Right ventricle myocardium superior (tissue), 1 donor: ENCODE measurements around the gene GALNT15. TPM values are rescaled to one million over a fixed set of nuclear protein-coding genes. Genes with fewer than 3 reads are reported as not detected.

Experiments
- ATAC-seq: fragments of 200-7000 bp; cut with Tn5 transposase; one replicate; pipeline ENCODE4 v1.9.1; 2020; ENCODE audit warnings: mild to moderate bottlenecking; ENCODE audit not compliant: poor library complexity
- DNase-seq: peaks from one replicate; pipeline ENCODE4 v3.0.0-alpha.2; 2020
- intact Hi-C: fragments of 100-400 bp; cut with DNase I; formaldehyde crosslinking; loops from one replicate; pipeline ENCODE4 v1.11.2; 2022
- total RNA-seq: library from RNA; stranded (reverse); fragmentation: NEBNext Ultra II Directional; extraction: Animal tissue kit (Norgen Biotek cat#: 25700); gene quantifications from one replicate; pipeline ENCODE4 v1.2.1, GENCODE V29; 2021
- donor health status: DM: no; HTN: yes; CAD: no; lungs with severe emphysema.

The GALNT15 gene
- total RNA-seq, 1 donor from 2014 or later, result 7.2 TPM

DNA sequence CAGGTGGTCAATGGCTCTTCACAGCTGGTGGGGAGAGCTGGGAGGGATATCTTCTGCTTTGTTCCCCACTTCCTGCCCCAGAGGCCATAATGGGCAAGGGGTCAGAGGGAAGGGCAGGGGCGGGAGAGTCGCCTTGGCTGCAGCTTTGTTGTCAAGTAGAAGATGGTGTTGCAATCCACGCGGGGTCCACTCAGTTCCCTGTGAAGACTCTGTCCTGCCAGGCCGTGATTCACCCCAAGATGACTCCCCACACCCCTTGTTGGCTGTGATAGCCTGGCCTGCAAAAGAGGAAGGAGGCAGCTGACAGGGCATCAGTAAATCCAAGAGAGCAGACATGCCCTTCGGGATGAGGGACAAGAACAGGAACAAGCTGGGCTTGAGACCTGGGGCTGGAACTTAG lies 6.9 kb downstream of the GALNT15 start:
- DNase-seq, result peak; percentile 85
- intact Hi-C loops, result no loop called here
- ATAC-seq, result peak; percentile 41

DNA sequence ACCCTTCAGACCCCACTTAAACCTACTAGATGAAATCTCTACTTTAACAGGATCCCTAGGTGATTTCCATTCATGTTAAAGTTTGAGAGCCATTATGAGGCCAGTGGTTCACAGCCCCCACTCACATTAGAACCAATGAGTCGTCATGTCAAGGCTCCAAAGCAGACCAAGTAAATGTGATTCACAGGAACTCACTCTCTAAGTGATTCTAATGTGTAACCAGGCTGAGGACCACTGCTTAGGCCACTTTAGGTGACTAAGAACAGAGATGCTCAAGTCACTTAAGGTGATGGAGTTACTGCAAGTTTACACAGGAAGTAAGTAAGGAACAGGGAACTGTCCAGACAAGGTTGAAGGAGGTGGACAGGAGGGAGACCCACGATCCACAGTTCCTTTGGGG lies 7.7 kb downstream of the GALNT15 start:
- DNase-seq, result no peak
- no peak for ATAC-seq
- intact Hi-C loops, result no loop called here

DNA sequence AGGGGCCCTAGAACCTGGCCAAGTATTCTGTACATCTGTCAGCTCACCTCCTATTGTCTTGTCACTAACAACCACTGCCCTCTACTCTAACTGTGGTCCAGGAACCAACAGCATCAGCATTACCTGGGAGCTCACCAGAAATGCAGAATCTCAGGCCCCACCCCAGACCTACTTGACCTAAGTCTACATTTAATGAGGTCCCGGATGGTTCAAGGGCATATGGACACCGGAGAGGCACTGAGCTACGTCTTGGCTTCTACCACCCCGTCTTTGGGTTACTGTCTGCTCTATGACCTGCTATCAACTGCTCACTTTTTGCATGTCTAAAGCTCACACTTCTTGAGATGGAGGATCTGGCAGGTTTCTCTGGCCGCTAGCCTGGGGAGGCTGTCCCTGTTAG lies 8.1 kb downstream of the GALNT15 start:
- ATAC-seq (no peak), DNase-seq (no peak)
- intact Hi-C loops, result no loop called here

DNA sequence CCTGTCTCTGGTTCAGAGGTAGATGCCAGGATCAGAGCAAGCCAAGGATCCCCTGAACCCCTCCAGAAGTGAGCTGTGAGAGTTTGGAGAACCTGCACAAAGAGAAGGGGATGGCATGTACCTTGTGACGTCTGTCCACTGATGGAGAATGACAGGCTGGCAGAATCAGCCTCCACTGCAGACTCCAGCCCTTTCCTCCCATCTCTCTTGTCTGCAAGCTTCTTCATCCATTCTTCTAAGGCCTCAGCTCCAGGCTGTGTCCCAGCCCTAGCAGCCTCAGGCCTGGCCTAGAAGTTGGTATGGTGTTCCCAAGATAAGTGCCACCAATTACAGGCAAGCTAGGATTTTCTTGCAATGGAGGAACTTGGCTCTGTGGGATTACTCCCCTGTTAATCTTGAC lies 8.6 kb downstream of the GALNT15 start:
- ATAC-seq (no peak), DNase-seq (no peak)
- intact Hi-C loops, result no loop called here

DNA sequence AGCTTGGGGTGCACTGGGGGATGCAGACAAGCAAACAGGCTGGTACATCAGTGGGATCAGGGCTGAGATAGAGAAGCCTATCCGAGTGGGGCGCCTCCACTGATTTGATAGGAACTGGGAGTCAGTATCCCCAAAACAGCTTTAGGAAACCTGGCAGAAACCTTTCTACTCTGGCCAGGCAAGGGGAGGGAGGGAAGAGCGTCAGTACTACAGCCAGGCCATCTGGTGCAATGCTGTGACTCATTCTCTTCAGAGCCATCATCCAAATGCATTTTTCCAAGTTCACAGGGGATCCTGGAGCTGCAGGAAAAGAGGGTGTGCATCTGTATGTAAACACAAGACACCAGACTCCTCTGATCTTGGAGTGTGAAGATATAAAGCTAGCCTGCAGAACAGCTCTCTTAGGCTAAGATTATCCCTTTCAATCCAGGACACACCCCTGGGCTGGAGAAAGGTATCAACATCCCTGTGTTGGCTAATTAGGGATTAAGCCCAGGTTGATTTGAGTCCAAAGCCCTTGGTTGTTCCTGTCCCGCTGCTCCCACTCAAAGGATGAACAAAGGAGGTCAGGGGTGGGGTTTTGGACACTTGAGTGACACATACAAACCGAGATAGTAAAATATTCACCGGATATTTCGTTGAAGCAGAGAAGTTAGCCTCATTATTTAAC lies 9.3 kb downstream of the GALNT15 start:
- ATAC-seq (peak; percentile 62), DNase-seq (no peak)
- intact Hi-C loops, result no loop called here

DNA sequence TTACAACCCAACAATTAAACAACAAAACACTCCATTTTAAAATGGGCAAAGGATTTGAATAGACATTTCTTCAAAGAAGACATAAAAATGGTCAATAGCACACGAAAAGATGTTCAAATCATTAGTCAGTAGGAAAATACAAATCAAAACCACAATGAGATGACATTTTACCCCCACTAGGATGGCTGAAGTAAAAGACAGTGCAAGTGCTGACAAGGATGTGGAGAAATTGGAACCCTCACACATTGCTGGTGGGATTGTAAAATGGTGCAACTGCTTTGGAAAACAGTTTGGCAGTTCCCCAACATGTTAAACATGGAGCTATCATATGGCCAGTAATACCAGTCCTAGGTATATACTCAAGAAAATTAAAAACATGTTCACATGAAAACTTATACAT lies 11.6 kb downstream of the GALNT15 start:
- intact Hi-C loops, result no loop called here

DNA sequence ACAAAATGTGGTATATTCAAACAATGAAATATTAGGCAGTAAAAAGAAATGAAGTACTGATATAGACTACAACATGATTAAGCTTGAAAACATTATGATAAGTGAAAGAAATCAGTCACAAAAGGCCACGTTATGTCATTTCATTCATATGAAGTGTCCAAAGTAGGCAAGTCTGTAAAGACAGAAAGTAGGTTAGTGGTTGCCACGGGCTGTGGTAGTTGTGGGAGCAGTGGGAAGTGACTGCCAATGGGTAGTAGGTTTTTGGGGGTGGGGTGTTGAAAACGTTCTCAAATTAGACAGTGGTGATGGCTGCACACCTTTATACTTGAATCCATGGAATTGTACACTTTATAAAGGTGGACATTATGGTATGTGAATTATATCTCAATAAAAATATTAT lies 12.1 kb downstream of the GALNT15 start:
- intact Hi-C loops, result no loop called here
- no peak for ATAC-seq
- no peak for DNase-seq

More for the DNA sequence above, 11.6 kb downstream of the GALNT15 start:
- DNase-seq, result no peak
- no peak for ATAC-seq

DNA sequence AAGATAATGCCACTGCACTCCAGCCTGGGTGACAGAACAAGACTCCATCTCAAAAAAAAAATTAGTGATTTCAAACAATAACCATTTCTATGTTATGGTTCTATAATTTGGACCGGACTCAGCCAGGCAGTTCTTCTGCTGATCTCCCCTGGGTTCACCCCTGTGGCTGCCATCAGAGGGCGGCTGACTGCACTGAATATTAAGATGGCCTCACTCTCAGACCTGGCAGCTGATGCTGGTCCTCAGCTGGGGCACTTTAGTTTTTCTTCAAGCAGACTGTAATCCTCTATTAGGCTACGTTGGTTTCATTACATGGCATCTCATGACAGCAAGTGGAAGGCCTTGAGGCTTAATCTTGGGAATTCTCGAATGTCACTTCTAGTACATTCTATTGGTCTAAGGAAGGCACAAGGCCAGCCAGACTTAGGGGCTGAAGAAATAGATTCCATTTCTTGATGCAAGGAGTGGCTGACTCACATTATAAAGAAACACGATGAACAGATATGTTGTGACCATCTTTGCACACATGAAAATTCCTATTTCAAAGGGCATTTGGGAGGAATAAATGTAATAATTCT lies 12.8 kb downstream of the GALNT15 start:
- no peak for ATAC-seq
- intact Hi-C loops, result no loop called here
- no peak for DNase-seq

DNA sequence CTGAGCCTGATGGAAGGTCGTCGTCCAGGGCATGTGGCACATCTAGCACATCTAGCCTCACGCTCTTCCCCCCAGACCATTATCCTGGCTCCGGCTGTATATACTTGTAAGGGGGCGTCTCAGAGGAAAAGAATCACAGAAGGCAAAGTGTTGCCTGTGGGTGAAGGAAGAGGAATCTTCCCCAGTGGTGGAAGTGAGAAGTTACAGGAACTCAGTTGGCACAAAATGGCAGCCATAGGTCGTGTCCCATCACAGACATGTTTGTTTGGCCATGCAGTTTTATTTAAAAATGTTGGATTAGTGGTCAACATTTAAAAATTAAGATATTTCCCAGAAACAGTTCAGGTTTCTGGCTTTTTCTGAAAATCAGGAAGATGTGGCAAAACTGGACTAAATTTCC lies 13.6 kb downstream of the GALNT15 start:
- DNase-seq (no peak), ATAC-seq (no peak)
- intact Hi-C loops, result no loop called here

DNA sequence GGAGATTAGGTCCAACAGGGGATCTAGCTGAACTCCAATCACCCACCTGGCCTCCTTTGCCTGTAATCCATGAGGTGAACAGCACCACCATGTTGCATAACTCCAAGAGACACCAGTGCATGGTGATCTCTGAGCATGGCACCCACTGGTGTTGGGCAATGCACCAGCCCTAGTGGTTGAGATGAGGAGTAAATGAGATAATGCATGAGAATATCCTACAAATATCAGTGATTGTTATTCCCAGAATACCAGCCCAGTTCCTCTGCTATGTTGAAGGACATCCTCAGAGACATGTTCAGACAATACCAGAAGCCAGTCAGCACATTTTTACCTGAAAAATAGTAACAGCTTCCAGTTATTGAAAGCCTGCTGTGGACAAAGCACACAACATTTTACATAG lies 14.7 kb downstream of the GALNT15 start:
- no peak for DNase-seq
- intact Hi-C loops, result no loop called here
- no peak for ATAC-seq

DNA sequence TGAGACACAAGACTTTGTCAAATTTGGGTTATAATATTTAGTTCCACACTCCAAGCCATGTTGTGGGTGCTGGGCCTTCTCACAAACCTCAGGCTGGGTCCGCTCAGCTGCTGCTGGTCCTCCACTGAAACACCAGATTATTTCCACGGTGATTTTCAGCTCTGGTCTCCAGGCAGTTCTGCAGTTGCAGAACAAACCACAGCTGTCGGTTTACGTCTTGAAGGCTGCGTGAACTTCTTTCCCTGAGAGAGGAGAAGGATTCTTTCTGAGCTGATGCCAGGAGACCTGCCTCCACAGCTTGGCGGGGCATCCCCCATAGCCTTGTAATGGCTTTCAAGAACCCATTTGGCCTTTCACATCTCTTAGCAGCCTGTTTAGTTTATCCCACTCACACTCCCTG lies 16.2 kb downstream of the GALNT15 start:
- DNase-seq, result no peak
- ATAC-seq, result peak; percentile 12
- intact Hi-C loops, result no loop called here

DNA sequence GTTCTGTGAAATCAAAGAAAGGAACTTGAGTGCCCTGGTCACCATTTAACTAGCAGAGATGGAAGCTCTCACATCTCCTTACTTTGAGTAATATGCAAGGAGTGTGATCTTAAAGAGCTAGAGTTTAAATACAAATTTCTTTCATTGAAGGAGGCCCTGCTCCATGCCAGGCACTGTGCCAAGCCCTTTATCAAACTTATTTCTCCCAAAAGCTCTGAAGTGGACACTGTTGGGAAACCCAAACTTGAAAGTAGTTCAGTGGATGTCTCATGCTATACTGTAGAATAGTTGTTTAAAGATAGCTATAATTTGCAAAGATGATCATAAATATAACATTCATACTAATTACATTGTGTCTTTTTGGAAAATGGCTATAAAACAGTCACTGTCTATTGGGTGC lies 17.1 kb downstream of the GALNT15 start:
- intact Hi-C loops, result no loop called here
- DNase-seq (no peak), ATAC-seq (peak; percentile 18)

DNA sequence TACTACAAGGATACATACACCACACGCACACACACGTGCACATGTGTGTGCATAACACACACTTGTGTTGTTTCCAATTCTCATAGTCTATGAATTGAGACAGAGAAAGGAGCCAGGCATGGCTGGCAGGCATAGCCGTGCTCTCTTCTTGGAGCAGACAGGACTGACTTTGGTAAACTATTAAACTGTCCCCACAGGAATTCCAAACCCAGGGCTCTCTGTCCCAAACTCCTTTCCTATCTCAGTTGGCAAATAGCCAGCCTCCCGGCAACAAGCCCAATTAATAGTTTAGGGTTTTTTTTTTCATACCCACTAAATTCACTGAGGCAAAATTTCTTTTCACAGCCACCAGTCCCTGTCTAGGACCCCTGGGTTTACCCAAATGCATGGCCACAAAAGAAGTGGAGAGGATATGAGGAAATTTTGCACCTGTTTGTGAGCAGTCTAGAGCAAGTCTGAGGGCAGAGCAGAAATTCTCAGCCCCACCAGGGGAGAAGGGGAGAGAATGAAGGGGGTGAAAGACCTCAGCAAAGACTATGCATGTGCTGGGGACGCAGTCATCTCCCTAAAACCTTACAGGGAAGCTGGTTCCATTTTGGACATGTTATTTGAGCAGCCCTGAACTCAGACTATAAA lies 17.8 kb downstream of the GALNT15 start:
- intact Hi-C loops, result no loop called here
- ATAC-seq, result no peak

DNA sequence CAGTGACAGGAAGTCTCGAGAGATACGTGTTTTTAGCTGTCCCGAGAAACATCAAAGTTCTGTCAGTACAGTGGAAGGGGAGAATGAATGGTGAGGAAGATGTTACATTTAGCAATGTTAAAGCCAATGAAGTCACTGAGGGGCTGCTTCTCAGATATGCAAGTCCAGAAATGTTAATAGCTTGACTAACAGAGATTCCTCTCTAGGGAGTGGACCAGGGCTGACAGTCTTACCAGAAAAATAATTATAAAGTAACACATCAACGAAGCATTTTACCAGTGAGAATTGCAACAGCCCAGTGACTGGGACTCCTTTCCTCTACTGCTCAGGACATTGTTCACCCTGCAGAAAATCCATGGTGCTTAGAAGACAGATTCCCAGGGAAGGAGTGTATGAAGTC lies 23.9 kb downstream of the GALNT15 start:
- no peak for DNase-seq
- intact Hi-C loops, result no loop called here
- no peak for ATAC-seq

More for the DNA sequence above, 17.8 kb downstream of the GALNT15 start:
- no peak for DNase-seq

DNA sequence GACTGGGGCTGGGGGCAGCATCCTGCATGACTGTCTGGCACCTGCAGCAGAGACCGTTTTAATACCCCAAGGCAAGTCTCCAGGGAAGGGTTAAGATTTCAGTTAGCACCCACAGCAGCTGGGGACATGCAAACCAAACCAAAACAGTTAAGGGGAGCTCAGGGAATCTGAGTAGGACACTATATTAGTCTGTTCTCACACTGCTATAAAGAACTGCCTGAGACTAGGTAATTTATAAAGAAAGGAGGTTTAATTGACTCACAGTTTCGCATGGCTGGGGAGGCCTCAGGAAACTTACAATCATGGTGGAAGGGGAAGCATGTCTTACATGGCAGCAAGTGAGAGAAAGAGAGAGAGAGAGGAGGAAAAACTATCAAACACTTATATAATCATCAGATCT lies 25.3 kb downstream of the GALNT15 start:
- no peak for ATAC-seq
- DNase-seq, result no peak
- intact Hi-C loops, result no loop called here

DNA sequence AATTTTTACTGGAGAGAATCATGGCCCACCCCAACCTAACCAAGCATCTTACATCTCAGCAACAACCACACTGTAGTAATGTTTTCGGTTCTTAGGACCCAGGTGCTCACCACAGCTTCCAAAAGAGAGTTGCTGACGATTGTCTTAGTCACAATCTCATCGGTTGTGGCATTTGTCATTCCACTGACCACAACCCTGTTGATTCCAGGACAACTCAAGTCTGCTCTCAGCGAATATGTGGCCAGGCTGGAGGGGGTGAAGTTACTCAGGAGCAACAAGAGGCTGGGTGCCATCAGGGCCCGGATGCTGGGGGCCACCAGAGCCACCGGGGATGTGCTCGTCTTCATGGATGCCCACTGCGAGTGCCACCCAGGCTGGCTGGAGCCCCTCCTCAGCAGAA lies 25.9 kb downstream of the GALNT15 start:
- intact Hi-C loops, result no loop called here
- ATAC-seq, result no peak
- no peak for DNase-seq

DNA sequence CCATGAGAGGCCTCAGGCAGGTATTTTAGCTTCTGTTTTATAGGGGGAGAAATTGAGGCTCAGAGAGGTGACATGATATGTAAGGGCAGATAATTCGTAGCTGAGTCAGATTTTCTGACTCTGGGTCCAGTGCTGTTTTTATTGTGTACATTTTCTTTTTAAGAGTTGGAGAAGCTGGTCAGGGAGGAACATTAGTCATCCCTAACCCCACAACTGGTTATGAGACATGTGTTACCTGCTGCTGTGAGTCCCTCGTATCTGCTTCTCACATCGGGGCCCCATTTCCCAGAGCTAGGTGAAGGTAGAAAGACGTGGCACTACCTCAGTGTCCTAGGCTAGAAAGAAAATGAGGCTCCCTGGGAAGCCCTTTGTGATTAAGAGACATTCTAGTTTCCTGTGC lies 28.6 kb downstream of the GALNT15 start:
- intact Hi-C loops, result no loop called here
- ATAC-seq (no peak), DNase-seq (no peak)

DNA sequence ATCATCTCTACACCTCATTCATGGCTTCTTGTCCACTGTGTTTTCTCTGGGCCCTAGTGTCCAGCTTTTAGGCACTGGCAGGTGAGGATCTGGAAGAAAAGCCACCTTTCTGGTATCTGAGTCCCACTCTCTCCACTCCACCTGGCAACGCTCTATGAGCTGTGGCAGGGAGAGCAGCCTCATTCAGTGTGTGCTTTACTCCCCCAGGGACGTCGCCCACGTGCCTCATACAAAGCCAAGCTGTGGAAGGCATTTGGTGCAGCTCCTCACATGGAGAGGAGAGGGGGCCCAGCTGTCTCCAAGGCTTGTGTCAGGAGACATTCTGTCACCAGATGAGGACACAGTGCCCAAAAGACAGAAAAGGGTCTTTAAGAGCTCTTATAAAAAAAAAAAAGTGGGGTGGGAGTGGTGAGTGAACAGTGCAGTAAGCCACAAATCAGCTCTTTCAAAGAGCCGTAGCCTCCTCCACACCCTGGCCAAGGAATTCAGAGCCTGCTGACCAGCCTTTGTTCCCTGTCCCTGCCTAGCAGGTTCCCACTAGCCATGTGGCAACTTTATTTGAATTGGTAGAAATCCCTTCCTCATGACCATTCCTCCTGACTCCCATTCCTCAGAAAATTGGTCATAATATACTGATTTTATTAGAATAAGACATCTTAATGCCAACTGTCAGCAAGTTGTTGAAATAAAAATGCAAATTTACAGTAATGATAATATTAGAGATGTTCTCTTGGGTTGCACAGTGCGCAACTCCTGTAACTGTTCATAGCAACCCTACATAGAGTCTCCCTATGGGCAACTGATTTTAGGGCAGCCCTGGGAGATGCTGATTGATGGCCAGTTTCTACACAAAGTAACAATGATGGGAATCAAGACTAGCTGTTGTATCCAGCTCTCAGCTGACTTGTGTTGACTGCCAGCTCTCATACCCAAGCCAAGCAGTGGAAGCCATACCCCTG lies 29.5 kb downstream of the GALNT15 start:
- intact Hi-C loops, result no loop called here
- ATAC-seq (no peak), DNase-seq (no peak)

DNA sequence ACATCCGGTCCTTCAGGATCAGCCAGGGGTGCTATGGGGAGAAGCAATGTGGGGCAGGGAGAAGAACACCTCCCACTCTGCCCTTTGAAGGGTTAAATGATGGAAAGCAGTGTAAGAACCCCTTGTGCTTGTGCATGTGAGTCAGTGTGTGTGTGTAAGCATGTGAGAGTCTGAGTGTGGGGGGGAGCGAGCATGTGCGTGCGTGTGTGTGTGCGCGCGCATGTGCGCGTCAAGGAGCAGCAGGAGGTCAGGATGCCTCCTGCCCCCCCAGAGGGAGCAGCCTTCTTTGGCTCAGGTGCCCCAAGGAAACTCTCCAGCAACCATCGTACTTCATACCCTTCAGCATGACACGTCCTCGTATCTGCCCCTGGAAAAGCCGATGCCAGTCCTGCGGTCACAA lies 30.3 kb downstream of the GALNT15 start:
- intact Hi-C loops, result no loop called here
- ATAC-seq (no peak), DNase-seq (no peak)
